Activated CD8-positive, alpha-beta memory T cell treated with anti-CD3 and anti-CD28 coated beads, Interleukin-2, amount 10 ng/mL, durations not matched to agents 7 days and 5 days (primary cell): ENCODE data around the gene BRDT. TPM values are rescaled to one million over a fixed set of nuclear protein-coding genes. Genes with fewer than 3 reads are reported as not detected.

Experiments used
- ATAC-seq: fragments of 150-1000 bp; cut with Tn5 transposase; one replicate; pipeline ENCODE4 v1.10.0; 2021; ENCODE audit warnings: moderate library complexity
- CTCF ChIA-PET: fragments of 350-600 bp; sonication (Branson Sonifier 250); formaldehyde crosslinking; loops from one replicate; lab custom pipeline; 2021; ENCODE audit warnings: antibody characterized with exemption; lab: Charles Lee
- DNase-seq: peaks from one replicate; pipeline ENCODE4 v3.0.0-alpha.2; 2020
- H3K27ac Mint-ChIP-seq: one replicate; pipeline ENCODE4 v1.8.0; 2021; ENCODE audit warnings: mild to moderate bottlenecking, mixed read lengths
- H3K27me3 Mint-ChIP-seq: one replicate; pipeline ENCODE4 v1.8.0; 2021; ENCODE audit warnings: mixed read lengths
- H3K36me3 Mint-ChIP-seq: one replicate; pipeline ENCODE4 v1.8.0; 2021; ENCODE audit warnings: mild to moderate bottlenecking, mixed read lengths
- H3K4me1 Mint-ChIP-seq: one replicate; pipeline ENCODE4 v1.8.0; 2021; ENCODE audit warnings: mixed read lengths
- H3K4me3 Mint-ChIP-seq: one replicate; pipeline ENCODE4 v1.8.0; 2021; ENCODE audit warnings: mild to moderate bottlenecking, moderate library complexity, mixed read lengths
- H3K9me3 Mint-ChIP-seq: one replicate; pipeline ENCODE4 v1.8.0; 2022; ENCODE audit warnings: low read depth, mixed read lengths
- total RNA-seq, 2 experiments: library from RNA; stranded (reverse); gene quantifications; one replicate each; pipeline ENCODE4 v1.2.3, GENCODE V29; 2021

BRDT gene
- total RNA-seq: not detected

DNA sequence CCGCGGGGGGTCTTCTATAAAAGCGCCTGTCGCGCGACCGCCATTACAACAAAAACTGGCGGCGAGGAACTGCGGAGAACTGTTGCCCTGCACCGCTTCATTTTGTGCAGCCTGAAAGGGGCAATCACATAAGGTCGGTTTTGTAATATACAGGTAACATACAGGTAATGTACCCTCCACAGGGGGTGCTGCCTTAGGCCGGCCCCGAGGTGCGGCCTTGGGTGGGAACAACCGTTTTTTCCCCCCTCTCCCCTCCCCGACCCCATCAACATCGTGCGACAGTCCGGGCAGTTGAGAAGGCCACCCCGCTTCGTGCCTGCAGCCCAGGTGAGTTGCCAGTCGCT lies at the start of gene BRDT:
BRDT (plus strand) TSS at position 46 of the 344 bp plus-strand sequence. CDS start 13,354 bp downstream, outside the sequence.
- ATAC-seq: no peak
- Mint-ChIP-seq H3K4me3 (peak within 1 kb of the TSS; percentile 67), H3K36me3 (peaks cover 3% of the 10 kb centered on the region), H3K4me1 (peaks cover 17% of the 10 kb centered on the region), H3K27me3 (no peaks in the 10 kb centered on the region), H3K9me3 (no peaks in the 10 kb centered on the region), H3K27ac (peak within 1 kb of the TSS; percentile 77)
- DNase-seq: no peak
- CTCF ChIA-PET: no interaction called here

DNA sequence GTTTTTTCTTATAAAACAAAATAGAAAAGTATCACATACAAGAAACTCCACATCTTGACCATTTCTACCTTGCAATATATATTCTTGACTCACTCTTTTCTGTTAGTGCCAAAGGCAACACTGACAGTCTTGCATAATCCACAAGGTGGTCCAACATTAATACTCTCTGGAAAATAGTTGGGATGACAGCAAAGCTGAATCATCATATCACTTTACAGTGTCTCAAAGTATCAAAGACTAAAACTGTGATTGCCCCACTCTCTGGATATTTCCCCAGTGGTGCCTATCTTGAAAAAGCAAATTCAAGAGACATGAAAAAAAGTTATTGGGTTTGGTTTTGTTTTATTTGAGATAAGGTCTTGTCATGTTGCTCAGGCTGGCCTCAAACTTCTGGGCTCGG lies 48.6 kb upstream of the BRDT start:
- Mint-ChIP-seq H3K9me3 (no peaks in the 10 kb centered on the region), H3K27ac (no peak overlapping the region), H3K4me1 (peaks cover 8% of the 10 kb centered on the region), H3K27me3 (peaks cover 4% of the 10 kb centered on the region), H3K36me3 (peaks cover 3% of the 10 kb centered on the region), H3K4me3 (no peak overlapping the region)
- CTCF ChIA-PET: interaction anchor here (0.9 kb wide), 1 partner anchor 11 kb away, joined by 3 read pairs; no protein-coding TSS in a partner anchor
- DNase-seq (no peak), ATAC-seq (no peak)

DNA sequence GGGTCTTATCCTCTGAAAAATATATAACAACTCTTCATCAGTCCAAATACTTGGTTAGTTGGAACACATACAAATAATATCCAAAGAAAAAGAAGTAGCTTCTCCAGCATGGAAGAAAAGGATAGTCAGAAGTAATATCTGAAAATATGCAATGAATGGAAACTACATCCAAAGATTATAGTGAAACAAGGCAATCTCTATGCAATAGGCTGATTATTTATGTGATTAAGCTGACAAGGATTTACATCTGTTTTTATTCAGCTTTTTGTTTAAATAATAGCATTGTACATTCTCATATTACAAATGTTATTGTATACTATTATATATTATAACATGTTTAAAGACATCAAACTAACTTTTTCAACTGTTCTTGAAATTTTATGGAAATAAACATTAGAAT lies 48.0 kb upstream of the BRDT start:
- CTCF ChIA-PET: interaction anchor here (0.7 kb wide), 1 partner anchor 403 kb away, joined by 3 read pairs; no protein-coding TSS in a partner anchor
- DNase-seq: no peak
- Mint-ChIP-seq H3K27me3 (peaks cover 4% of the 10 kb centered on the region), H3K4me3 (no peak overlapping the region), H3K36me3 (no peaks in the 10 kb centered on the region), H3K4me1 (peaks cover 2% of the 10 kb centered on the region), H3K9me3 (no peaks in the 10 kb centered on the region), H3K27ac (no peak overlapping the region)
- no peak for ATAC-seq

DNA sequence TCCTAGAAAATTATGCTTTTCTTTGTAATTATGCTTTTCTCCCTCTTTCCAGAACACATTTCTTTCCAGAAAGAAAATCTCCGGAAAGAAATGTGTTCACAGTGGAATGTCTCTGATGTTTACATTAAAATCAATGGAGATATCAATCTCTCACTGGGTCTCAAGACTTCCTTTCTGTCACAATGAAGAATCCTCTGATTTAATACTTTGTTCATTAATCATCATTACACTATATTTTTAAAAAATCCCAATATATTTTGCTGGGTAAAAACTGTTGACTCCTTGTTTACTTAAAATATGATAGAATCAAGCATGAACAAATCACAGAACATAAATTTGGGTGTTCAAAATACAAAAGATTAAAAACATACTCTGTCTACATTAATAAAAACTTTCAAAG lies 36.9 kb upstream of the BRDT start:
- CTCF ChIA-PET: no interaction called here
- Mint-ChIP-seq H3K27me3 (peaks cover 2% of the 10 kb centered on the region), H3K36me3 (no peaks in the 10 kb centered on the region), H3K9me3 (no peaks in the 10 kb centered on the region), H3K27ac (no peak overlapping the region), H3K4me3 (no peak overlapping the region), H3K4me1 (no peaks in the 10 kb centered on the region)
- no peak for DNase-seq
- no peak for ATAC-seq

DNA sequence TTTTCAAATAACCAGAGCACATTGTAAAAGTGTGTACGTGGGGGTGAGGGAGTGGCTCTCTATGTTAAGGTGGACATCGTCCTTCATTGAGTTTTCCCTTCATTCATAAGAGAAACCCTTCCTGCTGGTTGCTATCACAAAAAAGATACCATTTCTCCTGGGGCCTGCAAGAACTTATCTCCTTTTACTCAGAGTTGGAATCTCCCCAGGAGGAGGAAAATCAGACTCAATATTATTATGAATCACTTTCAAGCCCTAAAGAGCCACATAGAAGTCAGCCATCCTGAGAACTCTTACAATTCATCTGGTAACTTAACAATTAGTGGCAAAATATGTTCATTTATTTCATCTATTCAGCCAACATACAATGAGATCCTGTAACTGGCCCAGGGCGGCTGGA lies 36.2 kb upstream of the BRDT start:
- Mint-ChIP-seq H3K4me1 (no peaks in the 10 kb centered on the region), H3K36me3 (no peaks in the 10 kb centered on the region), H3K27ac (no peak overlapping the region), H3K27me3 (peaks cover 2% of the 10 kb centered on the region), H3K4me3 (no peak overlapping the region), H3K9me3 (no peaks in the 10 kb centered on the region)
- ATAC-seq (no peak), DNase-seq (no peak)
- CTCF ChIA-PET: no interaction called here

DNA sequence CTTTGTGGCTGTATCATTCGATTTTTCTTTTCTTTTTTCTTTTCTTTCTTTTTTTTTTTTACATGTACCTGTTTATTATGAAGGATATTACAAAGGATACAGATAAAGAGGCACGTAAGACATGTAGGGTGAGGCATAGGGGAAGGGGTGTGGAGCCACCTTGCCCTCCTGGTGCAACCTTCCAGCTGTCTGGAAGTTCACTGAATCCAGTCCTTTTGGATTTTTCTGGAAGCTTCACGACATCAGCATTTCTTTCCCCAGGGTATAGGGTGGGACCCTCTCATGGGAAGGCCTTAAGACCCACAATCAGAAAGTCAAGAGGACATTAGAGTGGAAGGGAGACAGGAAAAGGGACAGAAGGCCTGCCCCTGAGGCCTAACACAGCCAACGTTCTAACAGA lies 33.2 kb upstream of the BRDT start:
- ATAC-seq: no peak
- Mint-ChIP-seq H3K4me1 (no peaks in the 10 kb centered on the region), H3K9me3 (no peaks in the 10 kb centered on the region), H3K4me3 (no peak overlapping the region), H3K36me3 (no peaks in the 10 kb centered on the region), H3K27me3 (no peaks in the 10 kb centered on the region), H3K27ac (no peak overlapping the region)
- DNase-seq: no peak
- CTCF ChIA-PET: no interaction called here

DNA sequence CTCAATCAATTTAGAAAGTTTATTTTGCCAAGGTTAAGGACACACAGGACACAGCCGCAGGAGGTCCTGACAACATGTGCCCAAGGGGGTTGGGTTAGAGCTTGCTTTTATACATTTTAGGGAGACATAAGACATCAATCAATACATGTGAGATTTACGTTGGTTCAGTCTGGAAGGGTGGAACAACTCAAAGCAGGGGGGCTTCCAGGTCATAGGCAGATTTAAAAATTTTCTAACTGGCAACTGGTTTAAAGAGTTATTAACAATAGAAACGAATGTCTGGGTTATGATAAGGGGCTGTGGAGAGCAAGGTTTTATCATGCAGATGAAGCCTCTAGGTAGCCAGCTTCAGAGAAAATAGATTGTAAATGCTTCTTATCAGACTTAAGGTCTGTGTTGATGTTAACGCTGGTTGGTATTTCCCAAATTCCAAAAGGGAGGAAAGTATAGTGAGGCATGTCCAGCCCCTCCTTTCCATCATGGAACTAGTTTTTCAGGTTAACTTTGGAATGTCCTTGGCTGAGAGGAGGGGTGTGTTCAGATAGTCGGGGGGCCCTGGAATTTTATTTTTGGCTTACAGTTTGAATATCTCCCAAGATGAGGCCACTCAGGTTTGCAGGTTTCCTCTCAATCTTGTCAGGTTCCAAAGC lies 32.3 kb upstream of the BRDT start:
- Mint-ChIP-seq H3K27me3 (peaks cover under 1% of the 10 kb centered on the region), H3K9me3 (no peaks in the 10 kb centered on the region), H3K27ac (no peak overlapping the region), H3K4me3 (no peak overlapping the region), H3K4me1 (no peaks in the 10 kb centered on the region), H3K36me3 (no peaks in the 10 kb centered on the region)
- CTCF ChIA-PET: interaction anchor here (0.7 kb wide), 1 partner anchor 399 kb away, joined by 4 read pairs; no protein-coding TSS in a partner anchor
- DNase-seq (no peak), ATAC-seq (no peak)

DNA sequence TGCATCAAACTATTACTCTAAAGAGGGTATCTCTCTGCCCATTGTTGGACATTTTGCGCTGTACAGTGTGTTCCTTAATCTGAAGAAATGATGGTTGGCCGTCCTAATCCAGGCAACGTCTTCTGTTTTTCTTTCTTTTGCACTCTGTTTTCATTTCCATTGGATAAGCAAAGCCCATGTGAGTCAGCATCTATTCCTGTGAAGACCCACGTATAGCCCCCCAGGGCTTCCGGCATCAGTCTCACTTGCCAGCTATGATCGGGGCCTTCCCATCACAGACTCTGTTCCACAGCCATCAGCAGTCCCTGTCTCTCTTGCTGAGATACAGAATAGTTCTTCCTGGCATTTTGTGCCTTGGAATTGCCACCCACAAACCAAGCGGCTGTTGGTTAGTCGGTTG lies 29.2 kb upstream of the BRDT start:
- Mint-ChIP-seq H3K4me3 (no peak overlapping the region), H3K9me3 (no peaks in the 10 kb centered on the region), H3K36me3 (peaks cover 2% of the 10 kb centered on the region), H3K27me3 (peaks cover 3% of the 10 kb centered on the region), H3K4me1 (peaks cover 10% of the 10 kb centered on the region), H3K27ac (no peak overlapping the region)
- no peak for DNase-seq
- CTCF ChIA-PET: no interaction called here
- no peak for ATAC-seq

DNA sequence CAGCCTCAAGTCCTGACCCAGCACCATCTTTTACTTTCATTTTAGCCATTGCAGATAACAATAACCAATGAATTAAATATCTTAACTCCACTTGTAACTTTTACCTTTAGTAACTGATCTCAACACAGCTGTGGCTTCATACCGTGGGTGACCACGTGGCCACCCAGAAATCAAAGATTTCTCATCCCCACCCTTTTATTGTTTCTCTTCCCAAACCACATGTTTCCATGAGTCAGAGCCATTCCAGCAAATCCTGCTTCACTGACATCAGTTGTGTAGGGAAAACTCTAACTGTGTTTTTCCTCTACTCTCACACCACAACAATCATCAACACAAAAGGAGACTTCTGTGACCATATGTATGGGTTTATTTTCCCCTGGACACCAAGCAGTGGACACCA lies 25.1 kb upstream of the BRDT start:
- DNase-seq (no peak), ATAC-seq (no peak)
- Mint-ChIP-seq H3K27me3 (peaks cover 3% of the 10 kb centered on the region), H3K9me3 (no peaks in the 10 kb centered on the region), H3K4me3 (no peak overlapping the region), H3K27ac (no peak overlapping the region), H3K36me3 (peaks cover 2% of the 10 kb centered on the region), H3K4me1 (peaks cover 10% of the 10 kb centered on the region)
- CTCF ChIA-PET: interaction anchor here (9.1 kb wide), 1 partner anchor 412 kb away, joined by 60 read pairs; no protein-coding TSS in a partner anchor

DNA sequence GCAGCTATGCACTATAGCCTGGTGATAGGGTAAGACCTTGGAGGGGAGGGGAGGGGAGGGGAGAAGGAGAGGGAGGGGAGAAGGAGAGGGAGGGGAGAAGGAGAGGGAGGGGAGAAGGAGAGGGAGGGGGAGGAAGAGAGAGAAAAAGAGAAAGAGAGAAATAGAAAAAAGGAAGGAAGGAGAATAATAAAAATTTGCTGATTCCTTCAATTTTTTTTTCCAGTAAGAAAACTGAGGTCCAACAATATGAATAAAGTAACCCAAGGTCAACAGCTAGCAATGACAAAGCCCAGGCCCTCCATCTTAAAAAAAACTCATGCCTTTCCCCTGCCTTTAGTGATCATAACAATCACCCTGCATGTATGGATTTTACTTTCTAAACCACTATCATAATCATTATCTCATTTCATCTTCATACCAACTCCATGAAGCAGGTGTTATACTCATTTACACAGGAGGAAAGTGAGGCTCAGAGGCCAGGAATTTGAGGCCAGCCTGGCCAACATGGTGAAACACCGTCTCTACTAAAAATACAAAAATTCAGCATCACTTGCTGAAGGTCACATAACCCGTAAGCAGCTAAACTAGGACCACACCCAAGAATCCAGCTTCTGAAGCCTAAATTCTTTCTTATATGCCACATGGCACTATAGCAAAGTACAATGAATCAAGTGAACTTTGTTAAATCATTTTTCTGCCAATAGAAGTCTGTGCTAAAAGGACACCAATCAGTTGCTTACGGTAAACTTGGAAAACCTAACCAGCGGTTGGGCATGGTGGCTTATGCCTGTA lies 23.4 kb upstream of the BRDT start:
- Mint-ChIP-seq H3K27me3 (peaks cover 3% of the 10 kb centered on the region), H3K9me3 (no peaks in the 10 kb centered on the region), H3K36me3 (peaks cover 2% of the 10 kb centered on the region), H3K4me1 (peaks cover 10% of the 10 kb centered on the region), H3K4me3 (no peak overlapping the region), H3K27ac (no peak overlapping the region)
- no peak for ATAC-seq
- DNase-seq: no peak
- CTCF ChIA-PET: interaction anchor here (0.9 to 9.1 kb wide), 6 partner anchors 73 to 760 kb away, joined by 3 to 60 read pairs (median 4); no protein-coding TSS in a partner anchor

DNA sequence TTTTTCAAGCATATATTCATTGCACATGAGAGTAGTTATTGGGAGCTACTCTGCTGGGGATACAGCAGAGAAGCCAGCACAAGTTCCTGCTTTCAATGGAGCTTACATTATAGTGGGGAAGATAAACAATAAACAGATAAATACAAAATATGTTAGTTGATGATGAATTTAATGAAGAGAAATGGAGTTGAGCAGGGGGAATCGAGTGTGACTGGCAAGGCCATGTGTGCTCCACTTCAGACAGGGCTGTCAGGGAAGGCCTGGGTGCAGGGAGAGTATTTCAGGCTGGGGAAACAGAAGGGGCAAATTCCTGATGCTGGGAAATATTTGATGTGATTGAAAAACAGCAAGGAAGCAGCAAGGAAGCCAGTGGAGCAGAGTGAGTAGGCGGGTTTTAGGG lies 21.2 kb upstream of the BRDT start:
- ATAC-seq (no peak), DNase-seq (no peak)
- no peaks in the 10 kb centered on the region for H3K27me3 Mint-ChIP-seq
- no peak overlapping the region for H3K4me3 Mint-ChIP-seq
- peaks cover 2% of the 10 kb centered on the region for H3K36me3 Mint-ChIP-seq
- H3K9me3 Mint-ChIP-seq: no peaks in the 10 kb centered on the region
- CTCF ChIA-PET: interaction anchor here (0.8 to 9.1 kb wide), 11 partner anchors 10 to 762 kb away, joined by 3 to 60 read pairs (median 4); no protein-coding TSS in a partner anchor
- no peak overlapping the region for H3K27ac Mint-ChIP-seq
- H3K4me1 Mint-ChIP-seq: peaks cover 10% of the 10 kb centered on the region

DNA sequence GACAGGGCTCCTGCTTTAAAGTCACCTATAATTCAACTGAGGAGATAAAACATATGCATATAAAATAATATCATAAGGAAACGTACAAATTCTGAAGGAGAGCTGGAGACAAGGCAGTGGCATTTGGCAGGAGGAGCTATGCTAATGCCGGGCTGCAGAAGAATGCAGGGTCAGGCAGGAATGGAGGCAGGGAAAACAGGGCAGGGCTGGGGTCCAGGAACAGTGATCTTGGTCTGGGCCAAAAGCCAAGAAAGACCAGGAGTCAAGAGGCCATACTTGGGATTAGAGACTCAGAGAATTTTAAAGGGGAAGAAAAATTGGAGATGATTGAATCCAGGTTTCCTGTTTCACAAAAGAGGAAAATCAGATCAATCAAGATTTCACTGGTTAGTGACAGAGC lies 20.0 kb upstream of the BRDT start:
- no peak overlapping the region for H3K27ac Mint-ChIP-seq
- CTCF ChIA-PET: interaction anchor here (0.7 to 9.1 kb wide), 5 partner anchors 9 to 646 kb away, joined by 3 to 60 read pairs (median 4); no protein-coding TSS in a partner anchor
- H3K4me1 Mint-ChIP-seq: peaks cover under 1% of the 10 kb centered on the region
- no peaks in the 10 kb centered on the region for H3K27me3 Mint-ChIP-seq
- no peaks in the 10 kb centered on the region for H3K36me3 Mint-ChIP-seq
- no peak for DNase-seq
- H3K9me3 Mint-ChIP-seq: no peaks in the 10 kb centered on the region
- H3K4me3 Mint-ChIP-seq: no peak overlapping the region
- no peak for ATAC-seq

DNA sequence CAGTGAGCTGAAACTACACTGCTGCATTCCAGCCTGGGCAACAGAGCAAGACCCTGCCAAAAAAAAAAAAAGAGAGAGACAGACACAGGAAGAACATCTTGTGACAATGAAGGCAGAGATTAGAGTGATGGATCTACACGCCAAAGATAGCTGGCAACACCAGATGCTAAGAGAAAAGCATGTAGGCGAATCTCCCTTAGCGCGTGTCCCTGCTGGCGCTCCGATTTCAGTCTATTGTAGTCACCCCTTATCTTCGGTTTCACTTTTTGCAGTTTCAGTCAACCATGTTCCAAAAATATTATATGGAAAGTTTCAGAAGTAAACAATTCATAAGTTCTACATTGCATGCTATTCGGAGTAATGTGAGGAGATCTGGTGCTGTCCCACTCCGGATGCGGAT lies 11.6 kb upstream of the BRDT start:
- DNase-seq (no peak), ATAC-seq (no peak)
- Mint-ChIP-seq H3K9me3 (no peaks in the 10 kb centered on the region), H3K27ac (no peak overlapping the region), H3K27me3 (no peaks in the 10 kb centered on the region), H3K36me3 (no peaks in the 10 kb centered on the region), H3K4me3 (no peak overlapping the region), H3K4me1 (no peaks in the 10 kb centered on the region)
- CTCF ChIA-PET: interaction anchor here (1.4 kb wide), 1 partner anchor 9 kb away, joined by 5 read pairs; no protein-coding TSS in a partner anchor
